Measurements from ENCODE around the gene PSME3IP1.

- TF ChIP-seq EZH2 (IDR thresholded peaks at IDR 0.05): no peak
- no peak for TF ChIP-seq POLR2AphosphoS5 (IDR thresholded peaks at IDR 0.05; ENCODE audit: borderline replicate concordance, low read depth, low read length)
Observed at GRCh38 chr16:57107321-57107922, 78.4 kb downstream of the PSME3IP1 start.

Data from SK-N-MC (cell line).